K562 (cell line): ENCODE results near the gene KCNK7.

Experiments used
- BDP1 ChIP-seq: IDR thresholded peaks from 3 replicates; pipeline ENCODE4 v1.6.1; 2011; ENCODE audit not compliant: insufficient read length, insufficient read depth
- CBX3 ChIP-seq, 2 experiments: IDR thresholded peaks; 1 replicate in 1 of 2; 2 replicates in 1 of 2; pipeline ENCODE4 v1.6.1; 2012; ENCODE audit warnings: inconsistent platforms in 2 of 2, low read length in 2 of 2, borderline replicate concordance in 1 of 2, control low read depth in 1 of 2
- FOS ChIP-seq: IDR thresholded peaks from 3 replicates; pipeline ENCODE4 v1.6.1; 2011; ENCODE audit not compliant: insufficient read length; ENCODE audit errors: extremely low read depth
- MAFK ChIP-seq: IDR thresholded peaks from 2 replicates; pipeline ENCODE4 v1.6.1; 2011; ENCODE audit warnings: low read length, improper control_type of control experiment
- SNIP1 ChIP-seq: fragments of 450-650 bp; IDR thresholded peaks from 2 replicates; pipeline ENCODE4 v1.7.1; 2017; ENCODE audit warnings: low read depth, mild to moderate bottlenecking
- UBTF ChIP-seq, 2 experiments: IDR thresholded peaks; 2 replicates each; pipeline ENCODE4 v1.6.1; 2012; ENCODE audit warnings: improper control_type of control experiment in 2 of 2, low read depth in 2 of 2, low read length in 2 of 2, borderline replicate concordance in 1 of 2
- ZNF197 ChIP-seq: fragments of 200-800 bp; sonication (Bioruptor generic); IDR thresholded peaks from 2 replicates; pipeline ENCODE4 v1.6.1; 2016; ENCODE audit warnings: low read depth, missing genetic modification characterization, missing compliant biosample characterization

- TF ChIP-seq CBX3 (IDR thresholded peaks at IDR 0.05; ENCODE audit: borderline replicate concordance in 1 of 2, low read length in 2 of 2) = no peak
- no peak for TF ChIP-seq FOS
- no peak for TF ChIP-seq MAFK
- TF ChIP-seq SNIP1 = no peak
- TF ChIP-seq BDP1 = no peak
- no peak for TF ChIP-seq ZNF197
- TF ChIP-seq UBTF (IDR thresholded peaks at IDR 0.05; ENCODE audit: borderline replicate concordance in 1 of 2, low read depth in 2 of 2, low read length in 2 of 2) = no peak
These were observed 49.8 kb downstream of the KCNK7 start for GRCh38 chr11:65545853-65546216.
